HG03097 (cell line): Measurements from ENCODE around the gene ITFG2.
"Not testable (repeated sequence)": the region's sequence is repeated elsewhere in the genome, so short reads cannot be mapped to it uniquely, and the experiment has no call there.

Source experiments
- ATAC-seq: cut with Tn5 transposase; IDR thresholded peaks from one replicate; pipeline ENCODE4 v1.9.1; 2021; ENCODE audit not compliant: unreplicated experiment, low FRiP score

Gene ITFG2

DNA sequence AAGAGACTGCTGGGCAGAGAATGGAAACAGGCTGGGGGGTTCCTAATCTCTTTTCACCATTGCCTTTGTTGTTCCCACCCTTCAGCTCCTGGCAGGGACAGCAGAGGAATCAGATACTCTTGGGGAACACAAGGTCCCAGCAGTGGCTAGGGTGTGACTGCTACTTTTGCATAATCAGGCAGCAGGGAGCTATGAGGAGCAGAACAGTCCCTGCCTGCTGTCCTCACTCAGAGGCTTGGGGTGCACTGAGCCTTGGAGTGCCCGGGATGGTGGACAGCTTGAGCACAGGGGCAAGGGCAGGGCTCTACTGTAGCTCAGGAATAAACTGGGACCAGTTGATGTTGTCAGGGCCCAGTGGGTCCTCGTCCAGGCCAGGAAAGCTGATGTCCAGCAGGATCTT is 45.9 kb downstream of the ITFG2 start:
- ATAC-seq = no peak

DNA sequence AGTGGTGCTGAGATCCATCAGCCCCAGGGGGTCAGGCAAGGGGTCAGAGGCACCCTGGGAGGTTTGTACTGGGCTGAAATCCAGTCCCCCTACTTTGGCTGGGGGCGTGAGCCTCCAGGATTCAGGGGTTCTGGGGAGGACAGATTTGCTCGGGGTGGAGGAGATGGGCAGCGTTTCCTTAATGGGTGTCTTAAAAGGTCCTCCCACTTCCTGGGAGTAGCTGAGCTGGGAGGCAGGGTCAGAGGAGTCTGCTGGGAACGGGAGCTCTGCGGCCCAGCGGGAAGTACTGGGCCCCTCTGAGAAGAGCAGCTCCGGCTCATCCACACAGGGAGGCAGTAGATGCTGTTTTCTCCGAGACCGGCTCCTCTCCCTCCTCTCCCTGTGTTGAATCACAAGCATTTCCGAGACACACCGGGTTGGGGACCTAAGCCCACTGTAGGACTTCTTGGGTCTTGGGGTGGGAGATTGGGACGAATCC is 46.5 kb downstream of the ITFG2 start:
- ATAC-seq = no peak

DNA sequence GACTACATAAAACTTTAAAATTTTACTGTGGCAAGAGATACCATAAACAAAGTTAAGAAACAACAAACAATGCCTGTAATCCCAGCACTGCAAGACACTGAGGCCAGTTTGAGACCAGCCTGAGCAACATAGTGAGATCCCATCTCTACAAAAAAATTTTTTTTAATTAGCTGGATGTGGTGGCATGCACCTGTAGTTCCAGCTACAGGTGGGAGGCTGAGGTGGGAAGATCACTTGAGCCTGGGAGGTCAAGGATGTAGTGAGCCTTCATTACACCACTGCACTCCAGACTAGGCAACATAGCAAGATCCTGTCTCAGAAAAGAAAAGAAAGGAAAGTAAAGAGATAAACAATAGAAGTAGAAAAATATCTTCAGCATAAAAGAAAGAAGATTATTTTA is 47.7 kb downstream of the ITFG2 start:
- ATAC-seq = no peak

GRCh38 chr12:2862876-2863275 is 50.4 kb downstream of the ITFG2 start:
- no peak for ATAC-seq

DNA sequence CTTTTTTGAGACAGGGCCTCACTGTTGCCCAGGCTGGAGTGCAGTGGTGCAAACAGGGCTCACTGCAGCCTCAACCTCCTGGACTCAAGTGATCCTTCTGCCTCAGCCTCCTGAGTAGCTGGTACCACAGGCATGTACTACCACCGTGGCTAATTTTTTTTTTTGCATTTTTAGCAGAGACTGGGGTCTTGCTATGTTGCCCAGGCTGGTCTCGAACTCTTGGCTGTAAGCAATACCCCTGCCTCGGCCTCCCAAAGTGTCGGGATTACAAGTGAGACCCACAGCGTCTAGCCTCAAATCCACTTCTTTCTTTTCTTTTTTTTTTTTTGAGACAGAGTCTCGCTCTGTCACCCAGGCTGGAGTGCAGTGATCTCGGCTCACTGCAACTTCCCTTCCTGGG is 50.9 kb downstream of the ITFG2 start:
- ATAC-seq = not testable (repeated sequence)

GRCh38 chr12:2864198-2864597 is 51.7 kb downstream of the ITFG2 start:
- ATAC-seq = no peak

DNA sequence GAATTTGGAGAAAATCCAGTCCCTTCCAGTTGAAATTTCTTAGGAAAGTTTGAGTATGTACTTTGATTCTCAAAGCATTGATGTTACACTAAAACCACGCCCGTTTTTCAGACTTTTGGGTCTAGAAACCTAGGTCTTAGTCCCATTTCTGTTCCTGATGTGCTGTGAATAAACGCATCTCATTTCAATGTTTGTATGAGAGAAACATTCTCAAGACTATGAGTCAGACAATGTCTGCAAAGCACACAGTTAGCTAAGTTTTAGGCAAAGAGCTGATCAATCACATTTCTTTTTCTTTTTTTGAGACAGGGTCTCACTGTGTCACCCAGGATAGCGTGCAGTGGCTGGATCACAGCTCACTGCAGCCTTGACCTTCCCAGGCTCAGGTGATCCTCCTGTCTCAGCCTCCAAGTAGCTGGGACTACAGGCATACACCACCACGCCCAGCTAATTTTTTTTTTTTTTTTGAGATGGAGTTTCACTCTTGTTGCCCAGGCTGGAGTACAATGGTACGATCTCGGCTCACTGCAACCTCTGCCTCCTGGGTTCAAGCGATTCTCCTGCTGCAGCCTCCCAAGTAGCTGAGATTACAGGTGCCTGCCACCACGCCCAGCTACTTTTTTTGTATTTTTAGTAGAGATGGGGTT is 56.6 kb downstream of the ITFG2 start:
- ATAC-seq = not testable (repeated sequence)
